Endothelial cell of umbilical vein (primary cell): ENCODE data around the gene CD84. TPM values are rescaled to one million over a fixed set of nuclear protein-coding genes. Genes with fewer than 3 reads are reported as not detected.

ENCODE experiments used
- BruUV-seq: library from RNA; stranded (reverse); fragments of 400-500 nt; replicated peaks from 2 replicates; lab custom pipeline; 2021; lab: Mats Ljungman, UMichigan
- CTCF ChIA-PET: fragments of 300-600, 350-600 bp; sonication (Branson Sonifier 250); formaldehyde crosslinking; loops from one replicate; lab custom pipeline; 2021; ENCODE audit warnings: antibody characterized with exemption, inconsistent platforms; lab: Charles Lee
- POLR2A ChIA-PET: fragments of 300-600, 350-600 bp; sonication (Branson Sonifier 250); formaldehyde crosslinking; loops from one replicate; lab custom pipeline; 2021; ENCODE audit warnings: antibody characterized with exemption, inconsistent platforms; lab: Charles Lee
- DNase-seq: peaks from one replicate; pipeline ENCODE4 v3.0.0-alpha.2; 2011; ENCODE audit warnings: low read depth, low spot score
- FAIRE-seq: peaks from 2 replicates; lab custom pipeline; 2011; peaks lifted over from hg19 to GRCh38; lab: Jason Lieb, UNC
- H2AFZ ChIP-seq: 2 replicates; pipeline ENCODE4 v1.6.0; 2012; ENCODE audit warnings: low read depth, low read length, control low read depth, inconsistent platforms
- H3K27ac ChIP-seq: 2 replicates; pipeline ENCODE4 v1.5.1; 2011; ENCODE audit warnings: low read depth, mild to moderate bottlenecking, control low read depth, low read length, moderate library complexity; ENCODE audit not compliant: insufficient read depth
- H3K27me3 ChIP-seq, 2 experiments: 2 replicates each; pipeline versions ENCODE4 v1.6.0 to v1.6.1; 2011; ENCODE audit warnings: low read length in 2 of 2, mixed read lengths in 1 of 2; ENCODE audit not compliant: control insufficient read depth in 2 of 2, insufficient read depth in 2 of 2
- H3K36me3 ChIP-seq, 2 experiments: 2 replicates in 1 of 2; 3 replicates in 1 of 2; pipeline ENCODE4 v1.5.1; 2011; ENCODE audit warnings: low read length in 2 of 2, mild to moderate bottlenecking in 1 of 2, moderate library complexity in 1 of 2; ENCODE audit not compliant: control insufficient read depth in 2 of 2, insufficient read depth in 2 of 2; ENCODE audit errors: extremely low read depth in 1 of 2
- H3K4me1 ChIP-seq: 3 replicates; pipeline ENCODE4 v1.5.1; 2011; ENCODE audit warnings: mild to moderate bottlenecking, low read length; ENCODE audit not compliant: control insufficient read depth, insufficient read depth; ENCODE audit errors: extremely low read depth
- H3K4me2 ChIP-seq: 2 replicates; pipeline ENCODE4 v1.6.1; 2011; ENCODE audit warnings: low read length, control low read depth, mixed read lengths; ENCODE audit not compliant: insufficient read depth
- H3K4me3 ChIP-seq, 3 experiments: fragments of 200-600 bp in 1 of 3; sonication (generic), shearing (Covaris generic) in 1 of 3; replicated peaks in 1 of 3; 2 replicates each; pipeline ENCODE4 v1.5.1; 2011 to 2016; ENCODE audit warnings: control low read depth in 3 of 3, low read length in 3 of 3, mild to moderate bottlenecking in 2 of 3, inconsistent platforms in 1 of 3, low read depth in 1 of 3, moderate library complexity in 1 of 3; ENCODE audit not compliant: insufficient read depth in 1 of 3
- H3K79me2 ChIP-seq: 2 replicates; pipeline ENCODE4 v1.6.0; 2012; ENCODE audit warnings: low read length, inconsistent platforms; ENCODE audit not compliant: control insufficient read depth, insufficient read depth
- H3K9ac ChIP-seq: replicated peaks from 2 replicates; pipeline ENCODE3; 2011; ENCODE audit warnings: low read length, control low read depth; ENCODE audit not compliant: insufficient read depth; ENCODE audit errors: extremely low read depth
- H3K9me1 ChIP-seq: replicated peaks from 3 replicates; pipeline ENCODE4 v1.6.0; 2011; ENCODE audit warnings: mild to moderate bottlenecking, low read length; ENCODE audit not compliant: control insufficient read depth, insufficient read depth; ENCODE audit errors: extremely low read depth
- H3K9me3 ChIP-seq: replicated peaks from 2 replicates; pipeline ENCODE4 v1.5.1; 2012; ENCODE audit warnings: low read length, inconsistent platforms; ENCODE audit not compliant: control insufficient read depth, insufficient read depth
- H4K20me1 ChIP-seq: replicated peaks from 2 replicates; pipeline ENCODE3; 2011; ENCODE audit warnings: mild to moderate bottlenecking, low read length; ENCODE audit not compliant: control insufficient read depth, insufficient read depth; ENCODE audit errors: extremely low read depth
- EZH2 ChIP-seq: IDR thresholded peaks from 2 replicates; pipeline ENCODE4 v1.6.1; 2012; ENCODE audit warnings: borderline replicate concordance, low read depth, mild to moderate bottlenecking, moderate library complexity, low read length, inconsistent platforms; ENCODE audit not compliant: severe bottlenecking
- FOS ChIP-seq: IDR thresholded peaks from 2 replicates; pipeline ENCODE4 v1.6.1; 2011; ENCODE audit warnings: mild to moderate bottlenecking, low read length, moderate library complexity, borderline replicate concordance; ENCODE audit not compliant: insufficient read depth
- GATA2 ChIP-seq: IDR thresholded peaks from 2 replicates; pipeline ENCODE4 v1.7.0; 2011; ENCODE audit warnings: low read depth, mild to moderate bottlenecking, moderate library complexity, mixed read lengths, low read length; ENCODE audit not compliant: insufficient read length, insufficient read depth
- JUN ChIP-seq: IDR thresholded peaks from 2 replicates; pipeline ENCODE4 v1.6.1; 2011; ENCODE audit warnings: borderline replicate concordance, low read depth; ENCODE audit not compliant: insufficient read length, insufficient read depth
- MYC ChIP-seq: IDR thresholded peaks from one replicate; pipeline ENCODE4 v1.6.1; 2011; ENCODE audit warnings: mild to moderate bottlenecking, low read depth, low read length
- POLR2A ChIP-seq: IDR thresholded peaks from 2 replicates; pipeline ENCODE4 v1.6.1; 2012; ENCODE audit warnings: low read depth, mild to moderate bottlenecking, control low read depth, low read length
- POLR2AphosphoS5 ChIP-seq: IDR thresholded peaks from 2 replicates; pipeline ENCODE4 v1.6.1; 2012; ENCODE audit warnings: low read depth, mild to moderate bottlenecking, control low read depth, low read length, moderate library complexity; ENCODE audit not compliant: insufficient read depth
- dilution Hi-C: fragments of 300-500 bp; cut with MboI; formaldehyde crosslinking; loops from one replicate; pipeline ENCODE4 v1.15.0; 2019; ENCODE audit warnings: low sequenced_read_pairs; ENCODE audit not compliant: extremely low pct_ligation_motif_present
- intact Hi-C: fragments of 100-400 bp; cut with micrococcal nuclease; formaldehyde crosslinking; loops from one replicate; pipeline ENCODE4 v1.10.0; 2022
- polyA plus RNA-seq, 4 experiments: library from polyadenylated mRNA; depleted of rRNA in 3 of 4; stranded (reverse) in 3 of 4; unstranded in 1 of 4; fragments of >200 nt; gene quantifications; 2 replicates each; pipeline versions ENCODE4 v1.2.1 to v1.2.3, GENCODE V29; 2011 to 2012; ENCODE audit warnings: missing spikeins in 1 of 4
- total RNA-seq: library from RNA; stranded (reverse); gene quantifications from 2 replicates; pipeline ENCODE4 v1.2.3, GENCODE V29; 2021
- TF ChIP-seq, protein P1 (sequence below), 2 donors: IDR thresholded peaks; 1 replicate in 1 of 2; 2 replicates in 1 of 2; pipeline ENCODE4 v1.5.1; 2011; ENCODE audit warnings: low read length in 2 of 2, mild to moderate bottlenecking in 2 of 2, moderate library complexity in 2 of 2, control low read depth in 1 of 2, inconsistent platforms in 1 of 2, low read depth in 1 of 2; ENCODE audit not compliant: insufficient read depth in 1 of 2; ENCODE audit errors: extremely low read depth in 1 of 2
- TF ChIP-seq, protein P2 (sequence below): IDR thresholded peaks from 2 replicates; pipeline ENCODE4 v1.6.1; 2011; ENCODE audit not compliant: insufficient read depth, insufficient read length

Gene CD84
- total and polyA plus RNA-seq, 2 donors (not counting 3 experiments of a cell fraction or from before 2014, with no cell fraction given), result not detected

DNA sequence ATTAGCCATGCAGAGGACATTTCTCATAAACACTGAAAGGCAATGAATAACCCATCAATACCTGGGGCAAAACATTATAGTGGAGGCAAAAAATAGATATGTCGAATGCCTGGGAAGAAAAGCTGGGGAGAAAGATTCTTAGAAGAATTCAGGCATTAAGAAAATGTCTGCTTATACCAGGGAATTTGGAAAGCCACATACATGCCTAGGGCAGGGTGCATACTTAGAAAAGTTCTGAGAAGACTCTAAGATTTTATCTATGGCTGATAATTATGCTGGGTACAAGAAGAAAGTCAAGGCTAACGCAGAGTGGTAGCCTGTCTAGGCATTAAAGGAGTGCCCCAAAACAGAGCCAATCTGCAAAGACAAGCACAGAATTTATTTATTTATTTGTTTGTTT, 74.6 kb downstream of the CD84 start:
- no peaks in the 10 kb centered on the region for H3K79me2 ChIP-seq
- TF ChIP-seq FOS (no peak), POLR2A (no peak), JUN (no peak), POLR2AphosphoS5 (no peak), EZH2 (no peak), GATA2 (no peak), MYC (no peak)
- TF ChIP-seq, protein P1, sequence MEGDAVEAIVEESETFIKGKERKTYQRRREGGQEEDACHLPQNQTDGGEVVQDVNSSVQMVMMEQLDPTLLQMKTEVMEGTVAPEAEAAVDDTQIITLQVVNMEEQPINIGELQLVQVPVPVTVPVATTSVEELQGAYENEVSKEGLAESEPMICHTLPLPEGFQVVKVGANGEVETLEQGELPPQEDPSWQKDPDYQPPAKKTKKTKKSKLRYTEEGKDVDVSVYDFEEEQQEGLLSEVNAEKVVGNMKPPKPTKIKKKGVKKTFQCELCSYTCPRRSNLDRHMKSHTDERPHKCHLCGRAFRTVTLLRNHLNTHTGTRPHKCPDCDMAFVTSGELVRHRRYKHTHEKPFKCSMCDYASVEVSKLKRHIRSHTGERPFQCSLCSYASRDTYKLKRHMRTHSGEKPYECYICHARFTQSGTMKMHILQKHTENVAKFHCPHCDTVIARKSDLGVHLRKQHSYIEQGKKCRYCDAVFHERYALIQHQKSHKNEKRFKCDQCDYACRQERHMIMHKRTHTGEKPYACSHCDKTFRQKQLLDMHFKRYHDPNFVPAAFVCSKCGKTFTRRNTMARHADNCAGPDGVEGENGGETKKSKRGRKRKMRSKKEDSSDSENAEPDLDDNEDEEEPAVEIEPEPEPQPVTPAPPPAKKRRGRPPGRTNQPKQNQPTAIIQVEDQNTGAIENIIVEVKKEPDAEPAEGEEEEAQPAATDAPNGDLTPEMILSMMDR (IDR thresholded peaks at IDR 0.05; ENCODE audit: extremely low read depth in 1 of 2, insufficient read depth in 1 of 2, low read depth in 1 of 2, low read length in 2 of 2), result no peak
- TF ChIP-seq, protein P2, sequence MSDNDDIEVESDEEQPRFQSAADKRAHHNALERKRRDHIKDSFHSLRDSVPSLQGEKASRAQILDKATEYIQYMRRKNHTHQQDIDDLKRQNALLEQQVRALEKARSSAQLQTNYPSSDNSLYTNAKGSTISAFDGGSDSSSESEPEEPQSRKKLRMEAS, result no peak
- H2AFZ ChIP-seq, result no peak overlapping the region
- no peaks in the 10 kb centered on the region for H4K20me1 ChIP-seq
- no peaks in the 10 kb centered on the region for H3K36me3 ChIP-seq
- dilution Hi-C loops, result no loop called here
- no peaks in the 10 kb centered on the region for H3K27me3 ChIP-seq
- H3K9me3 ChIP-seq, result no peaks in the 10 kb centered on the region
- intact Hi-C loops, result no loop called here
- H3K9me1 ChIP-seq, result no peaks in the 10 kb centered on the region
- no peak overlapping the region for H3K4me2 ChIP-seq
- H3K9ac ChIP-seq, result no peak overlapping the region
- no peak overlapping the region for H3K27ac ChIP-seq
- DNase-seq (no peak), FAIRE-seq (no peak)
- ChIA-PET CTCF (no interaction called here), POLR2A (no interaction called here)
- no peak overlapping the region for H3K4me3 ChIP-seq
- H3K4me1 ChIP-seq, result no peaks in the 10 kb centered on the region
- BruUV-seq, result no TSS peak
